Measurements from ENCODE around the gene TMEM30A. TPM values are rescaled to one million over a fixed set of nuclear protein-coding genes. Genes with fewer than 3 reads are reported as not detected.

The TMEM30A gene
- total and polyA plus RNA-seq, 2 donors (not counting 3 experiments of a cell fraction or from before 2014, with no cell fraction given): 42.2 to 197 TPM

GRCh38 chr6:75204217-75204958 lies 80.2 kb downstream of the TMEM30A start:
- dilution Hi-C loops (cut with MboI; ENCODE audit: extremely low pct_ligation_motif_present, low sequenced_read_pairs) (no loop called here), intact Hi-C loops (cut with micrococcal nuclease) (loop anchor here (1.0 to 10.0 kb wide), 12 partner anchors 106 to 1234 kb away; no protein-coding TSS in a partner anchor)
- Histone ChIP-seq H3K79me2 (ENCODE audit: control insufficient read depth, insufficient read depth, low read length) (no peaks in the 10 kb centered on the region), H3K9me3 (replicated peaks; ENCODE audit: control insufficient read depth, insufficient read depth, low read length) (no peaks in the 10 kb centered on the region), H3K9me1 (replicated peaks; ENCODE audit: control insufficient read depth, extremely low read depth, insufficient read depth, low read length) (no peaks in the 10 kb centered on the region), H3K4me2 (ENCODE audit: insufficient read depth, low read length) (peak overlapping the region; percentile 95), H3K9ac (replicated peaks; ENCODE audit: extremely low read depth, insufficient read depth, low read length) (peak overlapping the region; percentile 71), H3K4me3 (replicated peaks in 1 of 3; ENCODE audit: insufficient read depth in 1 of 3, low read depth in 1 of 3, low read length in 3 of 3) (peak overlapping the region; percentile 34 to 76 (median 59)), H3K27me3 (ENCODE audit: control insufficient read depth in 2 of 2, insufficient read depth in 2 of 2, low read length in 2 of 2) (peaks cover 9 to 13% of the 10 kb centered on the region in 2 experiments), H3K27ac (ENCODE audit: insufficient read depth, low read depth, low read length) (no peak overlapping the region), H3K36me3 (ENCODE audit: control insufficient read depth in 2 of 2, extremely low read depth in 1 of 2, insufficient read depth in 2 of 2, low read length in 2 of 2) (no peaks in the 10 kb centered on the region), H2AFZ (ENCODE audit: low read depth, low read length) (peak overlapping the region; percentile 17), H3K4me1 (ENCODE audit: control insufficient read depth, extremely low read depth, insufficient read depth, low read length) (peaks cover 31% of the 10 kb centered on the region), H4K20me1 (replicated peaks; ENCODE audit: control insufficient read depth, extremely low read depth, insufficient read depth, low read length) (no peaks in the 10 kb centered on the region)
- FAIRE-seq: peak; percentile 97
- BruUV-seq (replicated peaks): no TSS peak
- DNase-seq (ENCODE audit: low read depth, low spot score): peak; percentile 90
- CTCF ChIA-PET: interaction anchor here (0.6 to 12.5 kb wide), 59 partner anchors 9 to 1529 kb away, joined by 3 to 393 read pairs (median 4); no protein-coding TSS in a partner anchor
- peak; percentile 87 for TF ChIP-seq FOS (IDR thresholded peaks at IDR 0.05; ENCODE audit: borderline replicate concordance, insufficient read depth, low read length)
- no peak for TF ChIP-seq GATA2 (IDR thresholded peaks at IDR 0.05; ENCODE audit: insufficient read depth, insufficient read length, low read depth, low read length)
- peak; percentile 22 for TF ChIP-seq EZH2 (IDR thresholded peaks at IDR 0.05; ENCODE audit: borderline replicate concordance, low read depth, low read length, severe bottlenecking)
- TF ChIP-seq MYC (IDR thresholded peaks at IDR 0.05; ENCODE audit: low read depth, low read length): no peak
- peak; percentile 46 for TF ChIP-seq JUN (IDR thresholded peaks at IDR 0.05; ENCODE audit: borderline replicate concordance, insufficient read depth, insufficient read length, low read depth)
- no peak for TF ChIP-seq POLR2AphosphoS5 (IDR thresholded peaks at IDR 0.05; ENCODE audit: insufficient read depth, low read depth, low read length)
- TF ChIP-seq POLR2A (IDR thresholded peaks at IDR 0.05; ENCODE audit: low read depth, low read length): peak; percentile 6
- peak; percentile 78 to 85 for TF ChIP-seq CTCF (IDR thresholded peaks at IDR 0.05; ENCODE audit: extremely low read depth in 1 of 2, insufficient read depth in 1 of 2, low read depth in 1 of 2, low read length in 2 of 2)
- POLR2A ChIA-PET: no interaction called here

Measured in endothelial cell of umbilical vein (primary cell).